BJ (cell line): Measurements from ENCODE around the gene LY86. TPM values are rescaled to one million over a fixed set of nuclear protein-coding genes. Genes with fewer than 3 reads are reported as not detected.

Experiments used
- CTCF ChIA-PET: fragments of 350-600 bp; formaldehyde crosslinking; extraction: SDS; loops from one replicate; lab custom pipeline; 2021; ENCODE audit warnings: antibody characterized with exemption, inconsistent platforms; lab: Yijun Ruan, JAX
- POLR2A ChIA-PET: fragments of 300-600 bp; sonication (Branson Sonifier 250); formaldehyde crosslinking; extraction: SDS; loops from one replicate; lab custom pipeline; 2021; ENCODE audit warnings: antibody characterized with exemption; lab: Charles Lee
- DNase-seq: peaks from one replicate; pipeline ENCODE4 v3.0.0-alpha.2; 2011; ENCODE audit warnings: low read depth
- H3K27me3 ChIP-seq: 2 replicates; pipeline ENCODE4 v1.6.0; 2011; ENCODE audit warnings: low read length; ENCODE audit not compliant: control insufficient read depth, insufficient read depth
- H3K36me3 ChIP-seq: 2 replicates; pipeline ENCODE4 v1.5.1; 2011; ENCODE audit warnings: low read length; ENCODE audit not compliant: control insufficient read depth, insufficient read depth
- H3K4me3 ChIP-seq: 2 replicates; pipeline ENCODE4 v1.5.1; 2011; ENCODE audit warnings: low read depth, mild to moderate bottlenecking, control low read depth, low read length
- polyA plus RNA-seq: library from polyadenylated mRNA; depleted of rRNA; stranded (reverse); fragments of >200 nt; gene quantifications from 2 replicates; pipeline ENCODE4 v1.2.3, GENCODE V29; 2011
- TF ChIP-seq, protein P1 (sequence below): IDR thresholded peaks from 2 replicates; pipeline ENCODE4 v1.5.1; 2011; ENCODE audit warnings: low read depth, mild to moderate bottlenecking, control low read depth, inconsistent platforms, low read length, moderate library complexity; ENCODE audit not compliant: insufficient read depth

The LY86 gene
- polyA plus RNA-seq, 1 experiment: not detected

GRCh38 chr6:6676910-6677441 lies 88.5 kb downstream of the LY86 start:
- ChIA-PET CTCF (interaction anchor here (0.5 to 2.5 kb wide), 27 partner anchors 9 to 945 kb away, joined by 3 to 19 read pairs (median 4); no protein-coding TSS in a partner anchor), POLR2A (no interaction called here)
- Histone ChIP-seq H3K36me3 (no peaks in the 10 kb centered on the region), H3K4me3 (no peak overlapping the region), H3K27me3 (no peaks in the 10 kb centered on the region)
- TF ChIP-seq, protein P1, sequence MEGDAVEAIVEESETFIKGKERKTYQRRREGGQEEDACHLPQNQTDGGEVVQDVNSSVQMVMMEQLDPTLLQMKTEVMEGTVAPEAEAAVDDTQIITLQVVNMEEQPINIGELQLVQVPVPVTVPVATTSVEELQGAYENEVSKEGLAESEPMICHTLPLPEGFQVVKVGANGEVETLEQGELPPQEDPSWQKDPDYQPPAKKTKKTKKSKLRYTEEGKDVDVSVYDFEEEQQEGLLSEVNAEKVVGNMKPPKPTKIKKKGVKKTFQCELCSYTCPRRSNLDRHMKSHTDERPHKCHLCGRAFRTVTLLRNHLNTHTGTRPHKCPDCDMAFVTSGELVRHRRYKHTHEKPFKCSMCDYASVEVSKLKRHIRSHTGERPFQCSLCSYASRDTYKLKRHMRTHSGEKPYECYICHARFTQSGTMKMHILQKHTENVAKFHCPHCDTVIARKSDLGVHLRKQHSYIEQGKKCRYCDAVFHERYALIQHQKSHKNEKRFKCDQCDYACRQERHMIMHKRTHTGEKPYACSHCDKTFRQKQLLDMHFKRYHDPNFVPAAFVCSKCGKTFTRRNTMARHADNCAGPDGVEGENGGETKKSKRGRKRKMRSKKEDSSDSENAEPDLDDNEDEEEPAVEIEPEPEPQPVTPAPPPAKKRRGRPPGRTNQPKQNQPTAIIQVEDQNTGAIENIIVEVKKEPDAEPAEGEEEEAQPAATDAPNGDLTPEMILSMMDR: peak; percentile 92
- no peak for DNase-seq

DNA sequence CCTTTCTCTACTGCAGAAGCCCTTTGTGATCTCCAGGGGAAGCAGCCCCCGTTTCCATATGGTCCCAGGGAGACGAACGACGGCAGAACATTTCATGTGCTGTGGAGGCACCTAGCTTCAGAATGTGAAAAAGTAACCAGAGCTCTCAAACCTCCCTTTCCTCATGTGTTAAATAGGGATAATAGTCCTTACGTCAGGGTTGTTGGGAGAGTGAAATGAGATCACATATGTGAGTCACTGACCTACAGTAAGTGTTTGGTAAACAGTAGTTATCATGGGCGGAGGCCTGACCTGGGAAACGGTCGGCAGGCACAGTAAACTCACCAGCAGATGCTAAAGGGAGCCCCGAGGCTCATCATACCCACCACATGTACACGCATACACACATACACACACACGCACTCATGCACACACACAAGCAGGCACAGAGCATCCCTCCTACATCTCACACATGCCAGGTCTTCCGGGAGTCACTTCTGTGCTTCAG lies 89.7 kb downstream of the LY86 start:
- no peak overlapping the region for H3K4me3 ChIP-seq
- no peaks in the 10 kb centered on the region; the same call in 1 of the 2 replicates for H3K27me3 ChIP-seq
- CTCF ChIA-PET: interaction anchor here (0.7 to 2.5 kb wide), 7 partner anchors 10 to 1232 kb away, joined by 3 to 9 read pairs (median 3); no protein-coding TSS in a partner anchor
- POLR2A ChIA-PET: no interaction called here
- H3K36me3 ChIP-seq: no peaks in the 10 kb centered on the region
- TF ChIP-seq, protein P1: no peak
- no peak for DNase-seq

DNA sequence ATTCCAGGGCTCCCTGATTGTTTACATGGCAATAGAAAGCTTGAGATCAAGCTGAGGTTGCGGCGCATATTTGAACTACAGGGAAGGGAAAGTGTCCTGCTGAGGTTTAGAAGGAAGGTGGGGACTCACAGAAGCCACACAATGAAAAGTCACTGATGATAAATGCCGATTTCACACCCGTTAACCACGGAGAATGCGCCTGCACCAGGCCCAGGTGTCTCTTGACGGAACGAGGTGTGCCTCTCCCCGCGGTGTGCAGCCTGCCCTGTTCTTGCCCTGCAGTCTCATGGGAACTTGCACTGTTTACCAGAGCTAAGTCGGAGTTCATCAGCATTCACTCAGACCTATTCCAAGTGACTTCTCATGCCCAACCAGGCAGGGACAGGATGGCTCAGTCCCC lies 90.3 kb downstream of the LY86 start:
- Histone ChIP-seq H3K36me3 (no peaks in the 10 kb centered on the region), H3K27me3 (no peaks in the 10 kb centered on the region; the same call in 1 of the 2 replicates), H3K4me3 (no peak overlapping the region)
- DNase-seq: no peak
- ChIA-PET POLR2A (no interaction called here), CTCF (interaction anchor here (1.1 to 1.2 kb wide), 2 partner anchors 10 to 45 kb away, joined by 3 read pairs; no protein-coding TSS in a partner anchor)
- TF ChIP-seq, protein P1: no peak

DNA sequence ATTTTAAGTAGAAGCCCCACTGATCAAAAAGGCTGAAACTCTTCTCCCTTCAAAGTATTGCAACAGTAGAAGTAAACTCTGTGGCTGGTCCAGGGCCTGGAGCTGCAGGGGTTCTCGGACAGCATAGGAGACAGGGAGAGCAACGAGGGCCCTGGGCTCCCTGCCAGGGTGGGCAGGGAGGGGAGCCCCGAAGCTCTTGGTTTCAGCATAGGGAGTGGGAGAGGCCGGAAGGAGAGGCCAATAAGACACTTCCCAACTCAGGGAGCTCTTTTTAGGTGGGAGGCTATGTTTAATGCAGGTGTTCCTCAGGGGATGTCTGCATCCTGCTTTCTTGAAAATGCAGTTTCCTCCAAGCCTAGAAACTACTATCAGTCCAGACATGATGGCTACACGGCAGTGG lies 91.1 kb downstream of the LY86 start:
- TF ChIP-seq, protein P1: no peak
- POLR2A ChIA-PET: no interaction called here
- DNase-seq: no peak
- H3K36me3 ChIP-seq: no peaks in the 10 kb centered on the region
- H3K27me3 ChIP-seq: no peaks in the 10 kb centered on the region; the same call in 1 of the 2 replicates
- no peak overlapping the region for H3K4me3 ChIP-seq
- CTCF ChIA-PET: no interaction called here

GRCh38 chr6:6680526-6680925 lies 92.0 kb downstream of the LY86 start:
- no peaks in the 10 kb centered on the region for H3K36me3 ChIP-seq
- H3K4me3 ChIP-seq: no peak overlapping the region
- ChIA-PET CTCF (interaction anchor here (1.0 to 1.4 kb wide), 2 partner anchors 16 to 563 kb away, joined by 3 to 4 read pairs; no protein-coding TSS in a partner anchor), POLR2A (interaction anchor here (0.6 kb wide), 1 partner anchor 586 kb away, joined by 13 read pairs; no protein-coding TSS in a partner anchor)
- DNase-seq: no peak
- no peaks in the 10 kb centered on the region; the same call in 1 of the 2 replicates for H3K27me3 ChIP-seq
- TF ChIP-seq, protein P1: no peak
